Caco-2 (cell line): Measurements from ENCODE around the gene ARSB. TPM values are rescaled to one million over a fixed set of nuclear protein-coding genes. Genes with fewer than 3 reads are reported as not detected.

Experiments
- BruUV-seq: library from RNA; stranded (reverse); fragments of 400-500 nt; replicated peaks from 2 replicates; lab custom pipeline; 2021; lab: Mats Ljungman, UMichigan
- CTCF ChIA-PET: fragments of 300-600 bp; sonication (Branson Sonifier 250); formaldehyde crosslinking; loops from one replicate; lab custom pipeline; 2022; ENCODE audit warnings: antibody characterized with exemption; lab: Charles Lee
- POLR2A ChIA-PET: fragments of 300-600 bp; sonication (Branson Sonifier 250); formaldehyde crosslinking; loops from one replicate; lab custom pipeline; 2022; ENCODE audit warnings: antibody characterized with exemption; lab: Charles Lee
- DNase-seq, 2 experiments: peaks; one replicate each; pipeline versions ENCODE4 v3.0.0 to v3.0.0-alpha.2; 2020 to 2022
- H3K27me3 ChIP-seq: replicated peaks from 2 replicates; pipeline ENCODE4 v1.6.0; 2011; ENCODE audit warnings: low read length; ENCODE audit not compliant: control insufficient read depth, insufficient read depth
- H3K36me3 ChIP-seq: 2 replicates; pipeline ENCODE4 v1.5.1; 2011; ENCODE audit warnings: low read length; ENCODE audit not compliant: control insufficient read depth, insufficient read depth
- H3K4me1 ChIP-seq: fragments of 250-450 bp; sonication (Bioruptor Pico); 2 replicates; pipeline ENCODE4 v1.5.1; 2020; ENCODE audit warnings: mild to moderate bottlenecking
- H3K4me3 ChIP-seq: 2 replicates; pipeline ENCODE4 v1.5.1; 2011; ENCODE audit warnings: low read depth, mild to moderate bottlenecking, control low read depth, low read length
- H3K9me3 ChIP-seq: fragments of 250-450 bp; sonication (Bioruptor Pico); 2 replicates; pipeline ENCODE4 v1.5.1; 2020; ENCODE audit warnings: mild to moderate bottlenecking, moderate library complexity
- H3K27ac Mint-ChIP-seq: one replicate; pipeline ENCODE4 v1.8.0; 2022; ENCODE audit warnings: mixed read lengths; ENCODE audit not compliant: unreplicated experiment
- H3K27me3 Mint-ChIP-seq: one replicate; pipeline ENCODE4 v1.8.0; 2022; ENCODE audit warnings: mixed read lengths; ENCODE audit not compliant: insufficient read depth, unreplicated experiment
- H3K36me3 Mint-ChIP-seq: one replicate; pipeline ENCODE4 v1.8.0; 2022; ENCODE audit warnings: mild to moderate bottlenecking, mixed read lengths; ENCODE audit not compliant: insufficient read depth, unreplicated experiment
- H3K4me1 Mint-ChIP-seq: one replicate; pipeline ENCODE4 v1.8.0; 2022; ENCODE audit warnings: low read depth, mixed read lengths; ENCODE audit not compliant: unreplicated experiment
- H3K4me3 Mint-ChIP-seq: one replicate; pipeline ENCODE4 v1.8.0; 2022; ENCODE audit warnings: mild to moderate bottlenecking, moderate library complexity, mixed read lengths; ENCODE audit not compliant: unreplicated experiment
- H3K9me3 Mint-ChIP-seq: one replicate; pipeline ENCODE4 v1.8.0; 2022; ENCODE audit warnings: mixed read lengths; ENCODE audit not compliant: unreplicated experiment
- intact Hi-C: fragments of 100-400 bp; cut with micrococcal nuclease; formaldehyde crosslinking; loops from one replicate; pipeline ENCODE4 v1.10.0; 2022; ENCODE audit not compliant: unreplicated experiment
- total RNA-seq: library from RNA; stranded (reverse); gene quantifications from 2 replicates; pipeline ENCODE4 v1.2.3, GENCODE V29; 2022
- TF ChIP-seq, protein P1 (sequence below), 2 experiments: fragments of 200-600 bp in 1 of 2; IDR thresholded peaks; 1 replicate in 1 of 2; 2 replicates in 1 of 2; pipeline versions ENCODE4 v1.5.1 to v1.8.0; 2011 to 2022; ENCODE audit warnings: antibody characterized with exemption in 1 of 2, control low read depth in 1 of 2, inconsistent platforms in 1 of 2, low read depth in 1 of 2, low read length in 1 of 2, mild to moderate bottlenecking in 1 of 2, moderate library complexity in 1 of 2; ENCODE audit not compliant: insufficient read depth in 1 of 2, severe bottlenecking in 1 of 2, unreplicated experiment in 1 of 2

Gene ARSB
- total RNA-seq, 1 experiment from 2014 or later, result 17.4 TPM

DNA sequence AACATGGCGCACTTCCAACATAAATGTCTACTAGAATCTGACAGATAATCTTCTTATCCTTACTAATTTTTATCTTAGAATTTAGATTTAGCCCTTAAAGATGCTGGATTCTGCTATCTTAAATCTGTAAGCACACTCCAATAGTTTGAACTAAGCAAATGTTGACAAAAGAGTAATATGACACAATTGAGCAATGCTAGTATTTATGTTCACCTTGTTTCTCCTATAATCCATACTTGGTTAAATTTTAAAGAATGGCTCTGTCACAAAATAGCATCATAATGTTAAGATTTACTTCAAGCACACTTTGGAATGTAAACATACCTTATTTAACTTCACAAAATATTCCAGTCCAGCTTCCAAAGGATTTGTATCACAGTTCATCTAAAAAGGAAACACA lies 38.8 kb upstream of the ARSB start:
- H3K36me3 Mint-ChIP-seq, result no peaks in the 10 kb centered on the region
- intact Hi-C loops, result loop anchor here (2.0 to 10.0 kb wide), 4 partner anchors 42 to 441 kb away; no protein-coding TSS in a partner anchor
- Histone ChIP-seq H3K27me3 (no peaks in the 10 kb centered on the region), H3K36me3 (no peaks in the 10 kb centered on the region), H3K4me3 (no peak overlapping the region), H3K4me1 (no peaks in the 10 kb centered on the region), H3K9me3 (no peaks in the 10 kb centered on the region)
- no peak overlapping the region for H3K4me3 Mint-ChIP-seq
- no TSS peak for BruUV-seq
- no peaks in the 10 kb centered on the region for H3K9me3 Mint-ChIP-seq
- no peak overlapping the region for H3K27ac Mint-ChIP-seq
- ChIA-PET CTCF (interaction anchor here (1.2 to 10.9 kb wide), 3 partner anchors 19 to 109 kb away, joined by 3 to 245 read pairs (median 4); no protein-coding TSS in a partner anchor), POLR2A (no interaction called here)
- H3K27me3 Mint-ChIP-seq, result no peaks in the 10 kb centered on the region
- peaks cover 10% of the 10 kb centered on the region for H3K4me1 Mint-ChIP-seq
- DNase-seq, result no peak
- TF ChIP-seq, protein P1, sequence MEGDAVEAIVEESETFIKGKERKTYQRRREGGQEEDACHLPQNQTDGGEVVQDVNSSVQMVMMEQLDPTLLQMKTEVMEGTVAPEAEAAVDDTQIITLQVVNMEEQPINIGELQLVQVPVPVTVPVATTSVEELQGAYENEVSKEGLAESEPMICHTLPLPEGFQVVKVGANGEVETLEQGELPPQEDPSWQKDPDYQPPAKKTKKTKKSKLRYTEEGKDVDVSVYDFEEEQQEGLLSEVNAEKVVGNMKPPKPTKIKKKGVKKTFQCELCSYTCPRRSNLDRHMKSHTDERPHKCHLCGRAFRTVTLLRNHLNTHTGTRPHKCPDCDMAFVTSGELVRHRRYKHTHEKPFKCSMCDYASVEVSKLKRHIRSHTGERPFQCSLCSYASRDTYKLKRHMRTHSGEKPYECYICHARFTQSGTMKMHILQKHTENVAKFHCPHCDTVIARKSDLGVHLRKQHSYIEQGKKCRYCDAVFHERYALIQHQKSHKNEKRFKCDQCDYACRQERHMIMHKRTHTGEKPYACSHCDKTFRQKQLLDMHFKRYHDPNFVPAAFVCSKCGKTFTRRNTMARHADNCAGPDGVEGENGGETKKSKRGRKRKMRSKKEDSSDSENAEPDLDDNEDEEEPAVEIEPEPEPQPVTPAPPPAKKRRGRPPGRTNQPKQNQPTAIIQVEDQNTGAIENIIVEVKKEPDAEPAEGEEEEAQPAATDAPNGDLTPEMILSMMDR (IDR thresholded peaks at IDR 0.05; ENCODE audit: insufficient read depth in 1 of 2, low read depth in 1 of 2, low read length in 1 of 2, severe bottlenecking in 1 of 2, unreplicated experiment in 1 of 2), result no peak

DNA sequence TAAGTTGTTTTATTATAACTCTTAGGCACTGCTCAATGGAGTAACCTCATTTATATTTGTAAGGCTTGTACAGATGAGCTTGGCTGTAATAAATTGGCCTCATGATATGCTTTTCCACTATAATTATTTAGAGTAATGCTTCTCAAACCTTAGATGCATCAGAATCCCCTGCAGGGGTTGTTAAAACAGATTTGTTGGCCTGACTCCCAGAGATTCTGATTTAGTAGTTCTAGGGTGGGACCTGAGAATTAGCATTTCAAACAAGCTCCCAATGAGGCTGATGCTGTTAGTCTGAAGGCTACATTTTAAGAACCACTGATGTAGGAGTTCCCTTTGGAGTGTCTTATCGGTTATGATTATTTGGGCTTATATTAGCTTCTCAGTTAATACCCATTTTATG lies 38.2 kb upstream of the ARSB start:
- no peaks in the 10 kb centered on the region for H3K9me3 Mint-ChIP-seq
- H3K4me1 Mint-ChIP-seq, result peaks cover 10% of the 10 kb centered on the region
- no peaks in the 10 kb centered on the region for H3K4me1 ChIP-seq
- ChIA-PET CTCF (interaction anchor here (10.9 kb wide), 1 partner anchor 110 kb away, joined by 245 read pairs; no protein-coding TSS in a partner anchor), POLR2A (no interaction called here)
- H3K36me3 Mint-ChIP-seq, result no peaks in the 10 kb centered on the region
- H3K4me3 ChIP-seq, result no peak overlapping the region
- H3K9me3 ChIP-seq, result no peaks in the 10 kb centered on the region
- no peaks in the 10 kb centered on the region for H3K27me3 Mint-ChIP-seq
- no peak for DNase-seq
- TF ChIP-seq, protein P1 (IDR thresholded peaks at IDR 0.05; ENCODE audit: insufficient read depth in 1 of 2, low read depth in 1 of 2, low read length in 1 of 2, severe bottlenecking in 1 of 2, unreplicated experiment in 1 of 2), result no peak
- H3K27ac Mint-ChIP-seq, result no peak overlapping the region
- intact Hi-C loops, result loop anchor here (5.0 to 10.0 kb wide), 2 partner anchors 41 to 301 kb away; no protein-coding TSS in a partner anchor
- H3K36me3 ChIP-seq, result no peaks in the 10 kb centered on the region
- H3K27me3 ChIP-seq, result no peaks in the 10 kb centered on the region
- BruUV-seq, result no TSS peak
- H3K4me3 Mint-ChIP-seq, result no peak overlapping the region

GRCh38 chr5:79022771-79023170 lies 37.7 kb upstream of the ARSB start:
- ChIA-PET CTCF (interaction anchor here (10.9 kb wide), 1 partner anchor 110 kb away, joined by 245 read pairs; no protein-coding TSS in a partner anchor), POLR2A (no interaction called here)
- H3K4me3 ChIP-seq, result no peak overlapping the region
- H3K9me3 ChIP-seq, result no peaks in the 10 kb centered on the region
- Mint-ChIP-seq H3K9me3 (no peaks in the 10 kb centered on the region), H3K36me3 (no peaks in the 10 kb centered on the region), H3K4me1 (peaks cover 10% of the 10 kb centered on the region), H3K4me3 (no peak overlapping the region), H3K27ac (no peak overlapping the region), H3K27me3 (no peaks in the 10 kb centered on the region)
- TF ChIP-seq, protein P1 (IDR thresholded peaks at IDR 0.05; ENCODE audit: insufficient read depth in 1 of 2, low read depth in 1 of 2, low read length in 1 of 2, severe bottlenecking in 1 of 2, unreplicated experiment in 1 of 2), result no peak
- H3K4me1 ChIP-seq, result no peaks in the 10 kb centered on the region
- H3K27me3 ChIP-seq, result no peaks in the 10 kb centered on the region
- BruUV-seq, result no TSS peak
- no peak for DNase-seq
- intact Hi-C loops, result loop anchor here (5.0 to 10.0 kb wide), 2 partner anchors 40 to 302 kb away; no protein-coding TSS in a partner anchor
- no peaks in the 10 kb centered on the region for H3K36me3 ChIP-seq
